MM.1S (cell line): Measurements from ENCODE around the gene PUM1.

ENCODE experiments used
- EZH2 ChIP-seq: fragments of 300-600 bp; sonication (generic); optimal IDR thresholded peaks from 2 replicates; pipeline ENCODE3; 2017; ENCODE audit warnings: low read depth, mild to moderate bottlenecking, antibody characterized with exemption, low read length, mixed read lengths
- EZH2phosphoT487 ChIP-seq: fragments of 300-600 bp; sonication (generic); IDR thresholded peaks from 2 replicates; pipeline ENCODE4 v1.6.1; 2018; ENCODE audit warnings: antibody characterized with exemption, low read length
- TF ChIP-seq, protein P1 (sequence below): fragments of 300-600 bp; sonication (generic); IDR thresholded peaks from 2 replicates; pipeline ENCODE4 v1.5.1; 2016; ENCODE audit warnings: antibody characterized with exemption, low read length, mixed read lengths

DNA sequence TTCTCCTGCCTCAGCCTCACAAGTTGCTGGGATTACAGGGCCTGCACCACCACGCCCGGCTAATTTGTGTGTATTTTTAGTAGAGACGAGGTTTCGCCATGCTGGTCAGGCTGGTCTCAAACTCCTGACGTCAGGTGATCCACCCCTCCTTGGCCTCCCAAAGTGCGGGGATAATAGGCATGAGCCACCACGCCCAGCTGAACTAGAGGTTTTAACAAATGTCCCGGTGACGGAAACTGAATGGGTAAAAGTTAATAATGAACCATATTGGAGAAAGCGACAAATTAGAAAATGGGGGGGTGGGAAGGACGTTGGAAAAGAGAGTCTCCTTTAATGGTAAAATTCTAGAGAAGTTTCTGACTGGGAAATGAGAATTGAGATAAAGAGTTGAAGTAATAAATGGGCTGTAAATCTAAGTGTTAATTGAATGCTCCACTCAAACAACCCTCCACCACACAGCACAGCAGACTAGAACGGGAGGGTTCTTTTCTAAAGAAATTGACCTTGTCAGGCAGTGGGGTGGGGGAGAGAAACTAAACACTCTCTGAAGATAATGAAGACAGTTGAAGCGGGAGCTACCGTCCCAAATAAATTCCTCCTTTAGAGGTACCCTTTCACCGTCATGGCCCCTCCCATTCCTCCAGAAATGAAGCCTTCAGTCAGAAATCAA, 46.9 kb upstream of the PUM1 start:
- TF ChIP-seq, protein P1, sequence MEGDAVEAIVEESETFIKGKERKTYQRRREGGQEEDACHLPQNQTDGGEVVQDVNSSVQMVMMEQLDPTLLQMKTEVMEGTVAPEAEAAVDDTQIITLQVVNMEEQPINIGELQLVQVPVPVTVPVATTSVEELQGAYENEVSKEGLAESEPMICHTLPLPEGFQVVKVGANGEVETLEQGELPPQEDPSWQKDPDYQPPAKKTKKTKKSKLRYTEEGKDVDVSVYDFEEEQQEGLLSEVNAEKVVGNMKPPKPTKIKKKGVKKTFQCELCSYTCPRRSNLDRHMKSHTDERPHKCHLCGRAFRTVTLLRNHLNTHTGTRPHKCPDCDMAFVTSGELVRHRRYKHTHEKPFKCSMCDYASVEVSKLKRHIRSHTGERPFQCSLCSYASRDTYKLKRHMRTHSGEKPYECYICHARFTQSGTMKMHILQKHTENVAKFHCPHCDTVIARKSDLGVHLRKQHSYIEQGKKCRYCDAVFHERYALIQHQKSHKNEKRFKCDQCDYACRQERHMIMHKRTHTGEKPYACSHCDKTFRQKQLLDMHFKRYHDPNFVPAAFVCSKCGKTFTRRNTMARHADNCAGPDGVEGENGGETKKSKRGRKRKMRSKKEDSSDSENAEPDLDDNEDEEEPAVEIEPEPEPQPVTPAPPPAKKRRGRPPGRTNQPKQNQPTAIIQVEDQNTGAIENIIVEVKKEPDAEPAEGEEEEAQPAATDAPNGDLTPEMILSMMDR, result no peak
- TF ChIP-seq EZH2phosphoT487 (no peak), EZH2 (no peak)
